Central memory CD8-positive, alpha-beta T cell (primary cell): ENCODE measurements around the gene STAC3.

Source experiments
- ATAC-seq: fragments of 150-1000 bp; cut with Tn5 transposase; replicated peaks from 2 replicates; pipeline ENCODE4 v1.10.0; 2022; ENCODE audit warnings: mild to moderate bottlenecking, moderate FRiP score, moderate number of reproducible peaks; ENCODE audit not compliant: poor library complexity, severe bottlenecking; ENCODE audit errors: extremely low read depth
- DNase-seq, 2 donors: peaks; one replicate each; pipeline ENCODE4 v3.0.0; 2021; ENCODE audit warnings: low spot score in 2 of 2
- H3K27ac Mint-ChIP-seq: one replicate; pipeline ENCODE4 v1.8.0; 2022; ENCODE audit warnings: low read depth, mild to moderate bottlenecking, moderate library complexity, mixed read lengths
- H3K27me3 Mint-ChIP-seq: one replicate; pipeline ENCODE4 v1.8.0; 2022; ENCODE audit warnings: mixed read lengths
- H3K36me3 Mint-ChIP-seq: one replicate; pipeline ENCODE4 v1.8.0; 2022; ENCODE audit warnings: mild to moderate bottlenecking, moderate library complexity, mixed read lengths; ENCODE audit not compliant: insufficient read depth
- H3K4me1 Mint-ChIP-seq: one replicate; pipeline ENCODE4 v1.8.0; 2022; ENCODE audit warnings: mixed read lengths
- H3K4me3 Mint-ChIP-seq: one replicate; pipeline ENCODE4 v1.8.0; 2022; ENCODE audit warnings: mild to moderate bottlenecking, moderate library complexity, mixed read lengths
- H3K9me3 Mint-ChIP-seq: one replicate; pipeline ENCODE4 v1.8.0; 2022; ENCODE audit warnings: mixed read lengths

Gene STAC3

GRCh38 chr12:57268264-57268663, 17.3 kb upstream of the STAC3 start:
- Mint-ChIP-seq H3K9me3 (no peaks in the 10 kb centered on the region), H3K4me1 (no peaks in the 10 kb centered on the region), H3K27ac (no peak overlapping the region), H3K27me3 (no peaks in the 10 kb centered on the region), H3K4me3 (no peak overlapping the region), H3K36me3 (peaks cover 40% of the 10 kb centered on the region)
- ATAC-seq, result no peak
- no peak for DNase-seq

- H3K9me3 Mint-ChIP-seq, result no peaks in the 10 kb centered on the region
- DNase-seq (no peak), ATAC-seq (no peak)
- H3K27me3 Mint-ChIP-seq, result no peaks in the 10 kb centered on the region
- no peaks in the 10 kb centered on the region for H3K4me1 Mint-ChIP-seq
- peaks cover 45% of the 10 kb centered on the region for H3K36me3 Mint-ChIP-seq
- no peak overlapping the region for H3K27ac Mint-ChIP-seq
- no peak overlapping the region for H3K4me3 Mint-ChIP-seq
Measured at GRCh38 chr12:57266681-57267080, 15.7 kb upstream of the STAC3 start.

GRCh38 chr12:57263096-57263495, 12.1 kb upstream of the STAC3 start:
- Mint-ChIP-seq H3K4me1 (no peaks in the 10 kb centered on the region), H3K27ac (no peak overlapping the region), H3K36me3 (peaks cover 48% of the 10 kb centered on the region), H3K27me3 (no peaks in the 10 kb centered on the region), H3K9me3 (no peaks in the 10 kb centered on the region), H3K4me3 (no peak overlapping the region)
- DNase-seq, result no peak
- no peak for ATAC-seq

GRCh38 chr12:57262126-57262822, 11.3 kb upstream of the STAC3 start:
- ATAC-seq, result no peak
- Mint-ChIP-seq H3K4me3 (no peak overlapping the region), H3K4me1 (no peaks in the 10 kb centered on the region), H3K27me3 (no peaks in the 10 kb centered on the region), H3K27ac (no peak overlapping the region), H3K9me3 (no peaks in the 10 kb centered on the region), H3K36me3 (peaks cover 48% of the 10 kb centered on the region)
- no peak for DNase-seq

GRCh38 chr12:57261428-57261865, 10.5 kb upstream of the STAC3 start:
- no peak for DNase-seq
- no peaks in the 10 kb centered on the region for H3K4me1 Mint-ChIP-seq
- H3K36me3 Mint-ChIP-seq, result peaks cover 49% of the 10 kb centered on the region
- H3K9me3 Mint-ChIP-seq, result no peaks in the 10 kb centered on the region
- no peak for ATAC-seq
- H3K27ac Mint-ChIP-seq, result no peak overlapping the region
- H3K4me3 Mint-ChIP-seq, result no peak overlapping the region
- H3K27me3 Mint-ChIP-seq, result no peaks in the 10 kb centered on the region

- no peak overlapping the region for H3K4me3 Mint-ChIP-seq
- H3K27ac Mint-ChIP-seq, result no peak overlapping the region
- H3K9me3 Mint-ChIP-seq, result no peaks in the 10 kb centered on the region
- DNase-seq, result no peak
- no peak for ATAC-seq
- no peaks in the 10 kb centered on the region for H3K27me3 Mint-ChIP-seq
- H3K36me3 Mint-ChIP-seq, result peaks cover 42% of the 10 kb centered on the region
- no peaks in the 10 kb centered on the region for H3K4me1 Mint-ChIP-seq
Measured at GRCh38 chr12:57260366-57260765, 9.4 kb upstream of the STAC3 start.

- Mint-ChIP-seq H3K27me3 (no peaks in the 10 kb centered on the region), H3K9me3 (no peaks in the 10 kb centered on the region), H3K4me1 (no peaks in the 10 kb centered on the region), H3K36me3 (peaks cover 40% of the 10 kb centered on the region), H3K27ac (no peak overlapping the region), H3K4me3 (no peak overlapping the region)
- DNase-seq, result no peak
- no peak for ATAC-seq
Measured at GRCh38 chr12:57258977-57259970, 8.3 kb upstream of the STAC3 start.

DNA sequence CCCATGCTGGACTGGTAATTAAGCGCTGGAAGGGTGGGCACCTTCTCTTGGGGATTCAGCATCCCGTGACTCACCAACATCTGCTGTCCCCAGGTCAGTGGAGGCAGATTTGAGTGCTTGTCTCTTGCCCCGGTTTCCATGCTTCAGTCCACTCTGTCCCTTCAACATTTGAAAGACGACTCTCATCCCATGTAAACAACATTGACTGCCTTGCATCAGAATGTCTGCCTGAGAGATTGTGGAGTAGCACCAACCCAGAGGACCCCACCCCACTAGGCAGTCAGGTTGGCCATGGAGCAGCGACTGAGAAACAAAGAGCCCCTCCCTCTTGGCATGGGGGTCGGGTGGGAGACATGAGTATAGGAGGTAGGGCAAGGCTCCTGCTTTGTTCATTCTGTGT, 4.9 kb upstream of the STAC3 start:
- H3K27me3 Mint-ChIP-seq, result no peaks in the 10 kb centered on the region

DNA sequence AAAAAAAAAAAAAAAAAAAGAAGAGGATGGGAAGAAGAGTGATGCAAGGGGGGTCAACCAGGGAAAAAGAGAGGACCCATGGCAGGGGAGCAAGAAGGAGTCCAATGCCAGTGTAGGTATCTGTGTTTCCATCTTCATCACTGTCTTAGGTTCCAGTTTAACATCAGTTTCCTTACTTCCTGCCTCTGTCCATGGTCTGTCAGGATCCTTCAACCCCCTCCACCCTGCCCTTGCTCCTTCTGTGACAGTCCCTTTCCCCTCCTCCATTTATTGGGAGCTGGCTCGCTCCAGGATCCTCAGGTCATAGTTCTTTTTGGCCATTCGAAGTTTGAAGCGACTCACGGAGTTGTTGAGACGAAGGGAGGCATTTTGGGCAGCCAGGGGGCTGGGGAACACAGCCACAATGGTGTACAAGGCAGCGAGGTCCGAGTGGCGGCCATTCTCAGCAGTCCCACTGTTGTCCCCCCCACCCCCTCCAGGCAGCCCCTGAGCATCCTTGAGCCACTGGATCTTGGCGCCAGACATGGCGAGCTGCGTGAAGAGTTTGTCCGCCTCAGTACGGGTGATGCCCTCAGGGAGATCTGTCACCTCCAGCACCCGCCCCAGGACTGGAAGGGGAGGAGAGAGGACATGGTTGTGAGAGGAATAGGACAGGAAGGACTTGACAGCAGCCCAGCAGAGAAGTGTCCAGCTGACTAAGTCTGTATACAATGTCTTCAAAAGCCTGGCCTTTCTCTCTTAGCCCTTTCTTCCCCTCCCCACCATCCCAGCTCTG, 3.7 kb upstream of the STAC3 start:
- ATAC-seq (no peak), DNase-seq (no peak)
- H3K9me3 Mint-ChIP-seq, result no peaks in the 10 kb centered on the region
- H3K27ac Mint-ChIP-seq, result no peak overlapping the region
- H3K27me3 Mint-ChIP-seq, result no peaks in the 10 kb centered on the region
- peaks cover 28% of the 10 kb centered on the region for H3K36me3 Mint-ChIP-seq
- no peak overlapping the region for H3K4me3 Mint-ChIP-seq
- H3K4me1 Mint-ChIP-seq, result no peaks in the 10 kb centered on the region

More for the DNA sequence above, 4.9 kb upstream of the STAC3 start:
- ATAC-seq (no peak), DNase-seq (no peak)
- H3K9me3 Mint-ChIP-seq, result no peaks in the 10 kb centered on the region
- no peak overlapping the region for H3K4me3 Mint-ChIP-seq
- peaks cover 35% of the 10 kb centered on the region for H3K36me3 Mint-ChIP-seq
- no peak overlapping the region for H3K27ac Mint-ChIP-seq
- no peaks in the 10 kb centered on the region for H3K4me1 Mint-ChIP-seq

- Mint-ChIP-seq H3K9me3 (no peaks in the 10 kb centered on the region), H3K36me3 (peaks cover 7% of the 10 kb centered on the region), H3K4me1 (no peaks in the 10 kb centered on the region), H3K4me3 (no peak overlapping the region), H3K27ac (no peak overlapping the region), H3K27me3 (no peaks in the 10 kb centered on the region)
- DNase-seq, result no peak
- ATAC-seq, result no peak
Measured at GRCh38 chr12:57250541-57250940, 446 bp downstream of the STAC3 start.

DNA sequence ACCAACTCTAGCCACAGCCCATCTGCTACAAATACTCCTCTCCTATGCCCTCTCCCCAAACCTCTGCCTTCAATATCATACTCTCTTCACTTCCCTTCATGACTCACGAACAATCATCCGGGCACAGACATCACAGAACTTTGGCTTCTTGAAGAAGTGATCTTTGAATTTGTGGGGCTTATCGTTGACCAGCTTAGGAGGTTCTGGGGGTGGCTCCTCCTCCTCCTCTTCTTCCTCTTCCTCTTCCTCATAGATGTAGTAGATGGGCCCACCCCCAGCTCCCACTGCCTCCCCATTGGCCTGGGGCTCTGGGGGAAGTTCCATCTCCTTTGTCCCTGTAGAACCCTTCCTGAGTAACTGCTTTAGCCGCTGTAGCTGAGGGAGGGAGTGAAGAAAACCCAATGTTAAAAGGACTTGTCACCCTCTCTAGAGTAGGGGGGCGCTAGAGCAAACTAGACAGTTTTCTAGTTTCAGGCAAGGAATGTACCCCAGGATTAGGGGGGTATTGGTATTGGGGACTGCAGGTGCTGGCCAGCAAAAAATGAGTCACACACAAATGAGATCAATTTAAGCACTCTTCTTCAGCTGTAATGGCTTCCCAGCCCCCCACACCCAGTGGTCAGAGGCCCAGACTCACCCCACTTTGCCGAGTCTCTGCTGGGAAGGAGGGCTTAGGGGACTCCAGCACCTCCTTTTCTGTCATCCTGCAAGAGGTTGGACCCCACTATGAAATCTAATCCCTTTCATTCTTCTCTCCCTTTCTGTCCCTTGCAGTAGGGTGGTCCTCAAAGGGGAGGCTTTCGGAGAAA, 1.8 kb downstream of the STAC3 start:
- Mint-ChIP-seq H3K36me3 (peaks cover 4% of the 10 kb centered on the region), H3K4me3 (no peak overlapping the region), H3K27me3 (peaks cover 5% of the 10 kb centered on the region), H3K9me3 (no peaks in the 10 kb centered on the region), H3K27ac (peak overlapping the region; percentile 24), H3K4me1 (peaks cover under 1% of the 10 kb centered on the region)
- DNase-seq (no peak), ATAC-seq (no peak)

- DNase-seq (no peak), ATAC-seq (no peak)
- no peak overlapping the region for H3K27ac Mint-ChIP-seq
- no peak overlapping the region for H3K4me3 Mint-ChIP-seq
- no peaks in the 10 kb centered on the region for H3K9me3 Mint-ChIP-seq
- peaks cover 21% of the 10 kb centered on the region for H3K4me1 Mint-ChIP-seq
- peaks cover 26% of the 10 kb centered on the region for H3K27me3 Mint-ChIP-seq
- H3K36me3 Mint-ChIP-seq, result peaks cover 7% of the 10 kb centered on the region
Measured at GRCh38 chr12:57247041-57247440, 3.9 kb downstream of the STAC3 start.
